Activated CD4-positive, alpha-beta T cell treated with anti-CD3 and anti-CD28 coated beads for 1 hour (primary cell): ENCODE results near the gene RIOX2.

Experiments
- DNase-seq: peaks from one replicate; pipeline ENCODE4 v3.0.0-alpha.2; 2020

The RIOX2 gene

GRCh38 chr3:97901313-97902248, 70.7 kb downstream of the RIOX2 start:
- no peak for DNase-seq

- DNase-seq: no peak
Measured at GRCh38 chr3:97899331-97899730, 72.9 kb downstream of the RIOX2 start.

DNA sequence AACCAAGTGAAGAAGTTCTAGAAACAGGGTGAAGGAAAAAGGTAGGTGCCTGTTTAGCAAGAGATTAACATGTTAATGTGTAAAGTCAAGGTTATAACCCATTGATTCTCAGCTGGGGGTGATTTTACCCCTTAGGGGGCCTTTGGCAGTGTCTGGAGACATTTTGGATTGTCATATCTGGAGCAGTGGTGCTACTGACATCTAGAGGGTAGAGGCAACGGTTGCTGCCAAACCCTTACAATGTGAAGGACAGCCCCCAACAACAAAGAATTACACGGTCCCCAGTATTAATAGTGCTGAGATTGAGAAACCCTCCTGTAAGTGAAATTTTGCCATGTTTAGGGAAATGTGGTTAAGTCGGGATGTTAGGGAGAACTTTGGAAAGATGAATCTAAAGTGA, 75.7 kb downstream of the RIOX2 start:
- DNase-seq: no peak

DNA sequence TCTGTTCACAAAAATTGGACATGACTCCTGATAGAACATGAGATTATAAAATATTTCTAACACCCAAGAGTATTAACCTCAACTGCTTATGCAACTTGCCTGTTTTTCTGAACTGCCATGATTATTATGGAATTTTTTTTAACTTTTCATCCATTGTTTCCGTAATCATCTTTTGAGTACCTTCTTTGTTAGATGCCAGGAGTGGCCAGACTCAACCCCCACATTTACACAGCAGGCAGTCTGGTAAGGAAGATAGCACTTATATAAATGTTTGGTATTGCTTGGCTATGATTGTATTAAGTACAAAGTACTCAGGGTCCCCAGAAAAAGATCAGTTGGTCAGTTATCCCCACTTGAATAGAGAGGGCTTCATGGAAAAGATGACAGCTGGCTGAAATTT, 76.1 kb downstream of the RIOX2 start:
- no peak for DNase-seq

DNA sequence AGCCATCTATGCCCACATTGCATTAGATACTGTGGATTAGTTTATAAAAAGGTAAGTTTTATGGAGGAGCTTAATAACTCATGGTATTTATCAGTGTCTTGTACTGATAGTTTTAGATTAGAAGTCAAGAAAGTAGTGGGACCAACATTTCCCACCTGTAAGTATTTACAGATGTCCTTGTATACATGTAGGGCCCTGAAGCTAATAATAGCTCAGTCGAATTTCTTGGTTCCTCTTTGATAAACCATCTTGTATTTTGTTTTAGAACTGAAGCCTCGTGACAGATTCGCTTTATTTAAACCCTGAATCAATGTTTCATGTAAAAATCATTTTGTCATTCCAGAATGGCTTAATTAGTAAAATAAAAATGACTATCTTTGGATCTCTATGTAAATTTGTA, 77.0 kb downstream of the RIOX2 start:
- no peak for DNase-seq

DNA sequence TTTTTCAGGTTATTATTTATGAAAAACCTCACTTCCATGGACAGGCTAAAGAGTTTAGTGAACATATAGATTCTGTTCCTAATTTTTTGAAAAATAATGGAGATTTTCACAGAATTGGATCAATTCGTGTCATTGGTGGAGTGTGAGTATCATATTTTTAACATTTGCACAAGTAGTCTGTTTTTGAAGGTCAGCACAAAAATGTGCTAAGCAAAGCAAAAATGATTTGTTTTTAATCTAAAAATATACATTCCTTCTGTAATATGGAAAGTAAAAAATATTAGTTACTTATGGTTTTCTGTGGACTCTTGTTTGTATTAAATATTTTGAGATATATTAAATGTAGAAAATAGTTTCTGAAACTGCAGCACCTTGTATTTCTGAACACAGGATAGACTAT, 79.4 kb downstream of the RIOX2 start:
- DNase-seq: no peak
